Liver (tissue), 9 donors: ENCODE data around the gene GFOD2. TPM values are rescaled to one million over a fixed set of nuclear protein-coding genes. Genes with fewer than 3 reads are reported as not detected.

Experiments used
- DNase-seq: peaks from one replicate; pipeline ENCODE4 v3.0.0-alpha.2; 2017; ENCODE audit warnings: low spot score
- H3K27ac ChIP-seq, 2 donors: one replicate each; pipeline ENCODE4 v1.7.0; 2013; ENCODE audit warnings: inconsistent platforms in 2 of 2, low read length in 2 of 2, control low read depth in 1 of 2, low read depth in 1 of 2, mild to moderate bottlenecking in 1 of 2
- H3K27me3 ChIP-seq, 4 donors: one replicate each; pipeline versions ENCODE4 v1.6.1 to v1.7.0; 2013; ENCODE audit warnings: low read length in 3 of 4, inconsistent platforms in 1 of 4, mild to moderate bottlenecking in 1 of 4, moderate library complexity in 1 of 4; ENCODE audit not compliant: control insufficient read depth in 4 of 4, insufficient read depth in 4 of 4
- H3K36me3 ChIP-seq, 4 donors: one replicate each; pipeline versions ENCODE4 v1.6.1 to v1.7.0; 2013; ENCODE audit warnings: low read length in 3 of 4, mild to moderate bottlenecking in 3 of 4, low read depth in 1 of 4, moderate library complexity in 1 of 4; ENCODE audit not compliant: control insufficient read depth in 4 of 4, insufficient read depth in 3 of 4
- H3K4me1 ChIP-seq, 4 donors: one replicate each; pipeline versions ENCODE4 v1.6.1 to v1.7.0; 2013; ENCODE audit warnings: low read length in 3 of 4, mild to moderate bottlenecking in 3 of 4, moderate library complexity in 1 of 4; ENCODE audit not compliant: control insufficient read depth in 4 of 4, insufficient read depth in 4 of 4
- H3K4me3 ChIP-seq, 3 donors: one replicate each; pipeline versions ENCODE4 v1.6.1 to v1.7.0; 2013; ENCODE audit warnings: low read length in 3 of 3, control low read depth in 1 of 3, low read depth in 1 of 3, mild to moderate bottlenecking in 1 of 3
- H3K9ac ChIP-seq, 2 donors: one replicate each; pipeline ENCODE4 v1.7.0; 2013; ENCODE audit warnings: low read length in 2 of 2, mild to moderate bottlenecking in 2 of 2, moderate library complexity in 2 of 2, control low read depth in 1 of 2, low read depth in 1 of 2
- H3K9me3 ChIP-seq, 4 donors: one replicate each; pipeline versions ENCODE4 v1.6.1 to v1.7.0; 2013; ENCODE audit warnings: low read length in 3 of 4; ENCODE audit not compliant: control insufficient read depth in 4 of 4
- CTCF ChIP-seq: fragments of 150-350 bp; IDR thresholded peaks from 2 replicates; pipeline ENCODE4 v1.5.1; 2017; ENCODE audit warnings: improper control_type of control experiment, low read depth, low read length; ENCODE audit not compliant: missing input control
- EGR1 ChIP-seq, 2 donors: IDR thresholded peaks; 2 replicates each; pipeline ENCODE4 v1.6.1; 2016 to 2018; ENCODE audit warnings: antibody characterized with exemption in 2 of 2, low read depth in 2 of 2
- HNF4A ChIP-seq, 2 donors: conservative IDR thresholded peaks; 2 replicates each; pipeline ENCODE4 v1.6.1; 2016; ENCODE audit warnings: antibody characterized with exemption in 2 of 2, mild to moderate bottlenecking in 2 of 2
- RAD21 ChIP-seq, 2 donors: IDR thresholded peaks; 2 replicates each; pipeline ENCODE4 v1.6.1; 2016; ENCODE audit warnings: antibody characterized with exemption in 2 of 2, mild to moderate bottlenecking in 2 of 2
- RXRA ChIP-seq, 2 donors: IDR thresholded peaks; 2 replicates each; pipeline ENCODE4 v1.6.1; 2017 to 2018; ENCODE audit warnings: antibody characterized with exemption in 2 of 2, mild to moderate bottlenecking in 1 of 2
- SP1 ChIP-seq: IDR thresholded peaks from 2 replicates; pipeline ENCODE4 v1.6.1; 2018; ENCODE audit warnings: antibody characterized with exemption, mild to moderate bottlenecking
- TAF1 ChIP-seq: conservative IDR thresholded peaks from 2 replicates; pipeline ENCODE4 v1.6.1; 2016; ENCODE audit warnings: antibody characterized with exemption, mild to moderate bottlenecking
- WGBS: extraction: QIAGEN DNeasy Blood & Tissue Kit; methylation state at CpG from one replicate; pipeline ENCODE4 v1.1.7; 2013; 5-methylcytosine and 5-hydroxymethylcytosine counted together
- polyA plus RNA-seq, 2 donors: library from polyadenylated mRNA; stranded (reverse) in 1 of 2; unstranded in 1 of 2; fragments of 200-250 nt in 1 of 2; fragments of >200 nt in 1 of 2; fragmentation: Nextera tagmentation in 1 of 2; extraction: Ambion mirVana in 1 of 2; gene quantifications; one replicate each; pipeline versions ENCODE4 v1.2.1 to v1.2.3, GENCODE V29; 2013 to 2015
- total RNA-seq, 2 donors: library from RNA; depleted of rRNA; stranded (reverse); fragments of >200 nt; gene quantifications; one replicate each; pipeline ENCODE4 v1.2.3, GENCODE V29; 2014
- TF ChIP-seq, protein P1 (sequence below): IDR thresholded peaks from 2 replicates; pipeline ENCODE4 v1.6.1; 2016; ENCODE audit warnings: antibody characterized with exemption
- TF ChIP-seq, protein P2 (sequence below): IDR thresholded peaks from 2 replicates; pipeline ENCODE4 v1.6.1; 2016; ENCODE audit warnings: antibody characterized with exemption, mild to moderate bottlenecking
- donor health status: healthy.
- donor health status: healthy.
- donor health status: healthy.
- donor health status: healthy.
- donor health status: healthy.

The GFOD2 gene
- total and polyA plus RNA-seq, 4 donors = 12.7 to 48.8 (median 28.9) TPM

GRCh38 chr16:67723911-67724305, 4.8 kb upstream of the GFOD2 start:
- no peaks in the 10 kb centered on the region for H3K9me3 ChIP-seq
- H3K4me1 ChIP-seq = peaks cover 14 to 49% (median 33%) of the 10 kb centered on the region in 4 donors
- peaks cover 3 to 18% (median 9%) of the 10 kb centered on the region in 4 donors for H3K36me3 ChIP-seq
- TF ChIP-seq, protein P1, sequence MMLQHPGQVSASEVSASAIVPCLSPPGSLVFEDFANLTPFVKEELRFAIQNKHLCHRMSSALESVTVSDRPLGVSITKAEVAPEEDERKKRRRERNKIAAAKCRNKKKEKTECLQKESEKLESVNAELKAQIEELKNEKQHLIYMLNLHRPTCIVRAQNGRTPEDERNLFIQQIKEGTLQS = no peak
- TF ChIP-seq EGR1 (IDR thresholded peaks at IDR 0.05; ENCODE audit: low read depth in 2 of 2) (no peak), CTCF (no peak)
- peak overlapping the region in 1 of 2 donors; percentile 8 for H3K27ac ChIP-seq
- DNase-seq = no peak
- no peaks in the 10 kb centered on the region for H3K27me3 ChIP-seq
- no peak overlapping the region for H3K4me3 ChIP-seq
- WGBS = 86% methylated on average over 5 of the region's 5 CpGs
- no peak overlapping the region for H3K9ac ChIP-seq

- DNase-seq = no peak
- Histone ChIP-seq H3K4me1 (peaks cover 14 to 49% (median 35%) of the 10 kb centered on the region in 4 donors), H3K27ac (peak overlapping the region in 1 of 2 donors; percentile 8), H3K36me3 (peaks cover 3 to 12% (median 5%) of the 10 kb centered on the region in 4 donors), H3K9me3 (no peaks in the 10 kb centered on the region), H3K4me3 (no peak overlapping the region), H3K27me3 (no peaks in the 10 kb centered on the region), H3K9ac (no peak overlapping the region)
- TF ChIP-seq TAF1 (no peak), HNF4A (conservative IDR thresholded peaks at IDR 0.05) (no peak)
- WGBS = 99% methylated on average over 5 of the region's 5 CpGs
These were observed 4.2 kb upstream of the GFOD2 start for GRCh38 chr16:67723151-67723910.

DNA sequence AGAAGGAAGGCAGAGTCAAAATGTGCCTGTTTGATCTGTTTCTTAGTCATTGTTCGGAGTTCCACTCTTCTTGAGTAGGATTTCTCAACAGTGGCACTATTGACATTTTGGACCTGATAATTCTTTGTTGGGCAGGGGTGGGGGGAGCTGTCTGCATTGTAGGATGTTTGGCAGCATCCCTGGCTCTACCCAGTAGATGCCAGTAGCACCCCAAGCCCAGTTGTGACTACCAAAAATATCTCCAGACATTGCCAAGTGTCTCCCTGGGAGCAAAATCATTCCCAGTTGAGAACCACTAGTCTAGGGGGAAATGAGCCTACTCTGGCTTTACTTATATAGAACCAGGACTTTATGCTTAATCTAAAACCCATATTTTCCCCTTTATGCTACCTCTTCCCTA, 1.1 kb upstream of the GFOD2 start:
- Histone ChIP-seq H3K4me3 (peak overlapping the region; percentile 81 to 88 (median 84)), H3K4me1 (peaks cover 4 to 53% (median 39%) of the 10 kb centered on the region in 4 donors), H3K27ac (peak overlapping the region; percentile 90 to 96), H3K9ac (peak overlapping the region; percentile 96 to 100), H3K27me3 (no peaks in the 10 kb centered on the region), H3K36me3 (peaks cover 0 to 3% (median 2%) of the 10 kb centered on the region in 4 donors), H3K9me3 (no peaks in the 10 kb centered on the region)
- DNase-seq = no peak
- 15% methylated on average over 1 of the region's 1 CpG for WGBS
- TF ChIP-seq, protein P2, sequence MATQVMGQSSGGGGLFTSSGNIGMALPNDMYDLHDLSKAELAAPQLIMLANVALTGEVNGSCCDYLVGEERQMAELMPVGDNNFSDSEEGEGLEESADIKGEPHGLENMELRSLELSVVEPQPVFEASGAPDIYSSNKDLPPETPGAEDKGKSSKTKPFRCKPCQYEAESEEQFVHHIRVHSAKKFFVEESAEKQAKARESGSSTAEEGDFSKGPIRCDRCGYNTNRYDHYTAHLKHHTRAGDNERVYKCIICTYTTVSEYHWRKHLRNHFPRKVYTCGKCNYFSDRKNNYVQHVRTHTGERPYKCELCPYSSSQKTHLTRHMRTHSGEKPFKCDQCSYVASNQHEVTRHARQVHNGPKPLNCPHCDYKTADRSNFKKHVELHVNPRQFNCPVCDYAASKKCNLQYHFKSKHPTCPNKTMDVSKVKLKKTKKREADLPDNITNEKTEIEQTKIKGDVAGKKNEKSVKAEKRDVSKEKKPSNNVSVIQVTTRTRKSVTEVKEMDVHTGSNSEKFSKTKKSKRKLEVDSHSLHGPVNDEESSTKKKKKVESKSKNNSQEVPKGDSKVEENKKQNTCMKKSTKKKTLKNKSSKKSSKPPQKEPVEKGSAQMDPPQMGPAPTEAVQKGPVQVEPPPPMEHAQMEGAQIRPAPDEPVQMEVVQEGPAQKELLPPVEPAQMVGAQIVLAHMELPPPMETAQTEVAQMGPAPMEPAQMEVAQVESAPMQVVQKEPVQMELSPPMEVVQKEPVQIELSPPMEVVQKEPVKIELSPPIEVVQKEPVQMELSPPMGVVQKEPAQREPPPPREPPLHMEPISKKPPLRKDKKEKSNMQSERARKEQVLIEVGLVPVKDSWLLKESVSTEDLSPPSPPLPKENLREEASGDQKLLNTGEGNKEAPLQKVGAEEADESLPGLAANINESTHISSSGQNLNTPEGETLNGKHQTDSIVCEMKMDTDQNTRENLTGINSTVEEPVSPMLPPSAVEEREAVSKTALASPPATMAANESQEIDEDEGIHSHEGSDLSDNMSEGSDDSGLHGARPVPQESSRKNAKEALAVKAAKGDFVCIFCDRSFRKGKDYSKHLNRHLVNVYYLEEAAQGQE = no peak
- TF ChIP-seq RAD21 (IDR thresholded peaks at IDR 0.05) = peak in 1 of 2 donors; percentile 17
- TF ChIP-seq RXRA (IDR thresholded peaks at IDR 0.05) = peak in 1 of 2 donors; percentile 32
- no peak for TF ChIP-seq SP1
